PFSK-1 (cell line): ENCODE data around the gene PHYHIPL.

Source experiments
- POLR2AphosphoS5 ChIP-seq: IDR thresholded peaks from 2 replicates; pipeline ENCODE4 v1.6.1; 2012; ENCODE audit warnings: low read depth, mild to moderate bottlenecking, control low read depth, low read length, moderate library complexity
- REST ChIP-seq, 2 experiments: IDR thresholded peaks; 2 replicates each; pipeline versions ENCODE4 v1.6.1 to v1.8.0; 2011 to 2012; ENCODE audit warnings: low read depth in 2 of 2, low read length in 2 of 2, control low read depth in 1 of 2, inconsistent platforms in 1 of 2, mild to moderate bottlenecking in 1 of 2, moderate library complexity in 1 of 2; ENCODE audit not compliant: insufficient read depth in 1 of 2

- TF ChIP-seq REST (IDR thresholded peaks at IDR 0.05; ENCODE audit: insufficient read depth in 1 of 2, low read depth in 2 of 2, low read length in 2 of 2) (no peak), POLR2AphosphoS5 (no peak)
These were observed 68.4 kb downstream of the PHYHIPL start for GRCh38 chr10:59244871-59245270.
